PC-9 (cell line): Measurements from ENCODE around the gene LRIG1. TPM values are rescaled to one million over a fixed set of nuclear protein-coding genes. Genes with fewer than 3 reads are reported as not detected.

Experiments
- BruUV-seq: library from RNA; stranded (reverse); fragments of 400-500 nt; replicated peaks from 2 replicates; lab custom pipeline; 2021; lab: Mats Ljungman, UMichigan
- CTCF ChIA-PET: fragments of 300-600 bp; sonication (Branson Sonifier 250); formaldehyde crosslinking; loops from one replicate; lab custom pipeline; 2022; ENCODE audit warnings: antibody characterized with exemption; lab: Charles Lee
- POLR2A ChIA-PET: fragments of 300-600 bp; sonication (Branson Sonifier 250); formaldehyde crosslinking; loops from one replicate; lab custom pipeline; 2022; ENCODE audit warnings: antibody characterized with exemption; ENCODE audit not compliant: unreplicated experiment; lab: Charles Lee
- DNase-seq, 2 experiments: peaks; one replicate each; pipeline versions ENCODE4 v3.0.0 to v3.0.0-alpha.2; 2015 to 2022; ENCODE audit warnings: mixed read lengths in 1 of 2
- H2AFZ ChIP-seq: fragments of 200-600 bp; sonication (generic); 2 replicates; pipeline ENCODE4 v1.8.1; 2017; ENCODE audit warnings: antibody characterized with exemption
- H3F3A ChIP-seq: fragments of 200-600 bp; sonication (generic); 2 replicates; pipeline ENCODE4 v1.8.1; 2017; ENCODE audit warnings: antibody characterized with exemption, mild to moderate bottlenecking, low read depth; ENCODE audit not compliant: insufficient read depth
- H3K27ac ChIP-seq: fragments of 200-600 bp; sonication (generic); 2 replicates; pipeline ENCODE4 v1.6.1; 2016; ENCODE audit warnings: mixed run types
- H3K27me3 ChIP-seq: fragments of 200-600 bp; sonication (generic); 2 replicates; pipeline ENCODE4 v1.6.1; 2016; ENCODE audit warnings: low read depth, mixed run types; ENCODE audit not compliant: insufficient read depth
- H3K36me3 ChIP-seq: fragments of 200-600 bp; sonication (generic); 2 replicates; pipeline ENCODE4 v1.6.1; 2016; ENCODE audit warnings: low read depth, mixed run types
- H3K4me1 ChIP-seq: fragments of 200-600 bp; sonication (generic); replicated peaks from 2 replicates; pipeline ENCODE4 v1.6.1; 2016; ENCODE audit warnings: mixed run types; ENCODE audit not compliant: insufficient read depth
- H3K4me2 ChIP-seq: fragments of 200-600 bp; sonication (generic); 2 replicates; pipeline ENCODE4 v1.6.1; 2017; ENCODE audit warnings: mixed run types
- H3K4me3 ChIP-seq: fragments of 200-600 bp; sonication (generic); 2 replicates; pipeline ENCODE4 v1.6.1; 2016; ENCODE audit warnings: mixed run types
- H3K79me2 ChIP-seq: fragments of 200-600 bp; sonication (generic); 2 replicates; pipeline ENCODE4 v1.6.1; 2017; ENCODE audit warnings: low read depth, mixed run types
- H3K9me2 ChIP-seq: fragments of 200-600 bp; sonication (generic); 2 replicates; pipeline ENCODE4 v1.8.1; 2017; ENCODE audit warnings: mild to moderate bottlenecking; ENCODE audit not compliant: insufficient read depth
- H3K9me3 ChIP-seq: fragments of 200-600 bp; sonication (generic); 2 replicates; pipeline ENCODE4 v1.8.1; 2016; ENCODE audit warnings: low read depth; ENCODE audit not compliant: insufficient read depth
- H4K20me1 ChIP-seq: fragments of 200-600 bp; sonication (generic); 2 replicates; pipeline ENCODE4 v1.8.1; 2017; ENCODE audit not compliant: insufficient read depth
- CTCF ChIP-seq: fragments of 200-600 bp; sonication (generic); conservative IDR thresholded peaks from 2 replicates; pipeline ENCODE4 v1.6.1; 2017; ENCODE audit warnings: mixed run types, antibody characterized with exemption, mild to moderate bottlenecking, moderate library complexity
- EZH2 ChIP-seq: fragments of 200-600 bp; sonication (generic); IDR thresholded peaks from 2 replicates; pipeline ENCODE4 v1.8.0; 2017; ENCODE audit warnings: antibody characterized with exemption, low read depth
- intact Hi-C: fragments of 100-400 bp; cut with micrococcal nuclease; formaldehyde crosslinking; loops from one replicate; pipeline ENCODE4 v1.10.0; 2022; ENCODE audit not compliant: unreplicated experiment
- total RNA-seq: library from RNA; stranded (reverse); gene quantifications from 2 replicates; pipeline ENCODE4 v1.2.3, GENCODE V29; 2021

LRIG1 gene
- total RNA-seq, 1 experiment from 2014 or later: not detected

GRCh38 chr3:66428733-66429132 is 72.1 kb downstream of the LRIG1 start:
- no peak overlapping the region for H3K27ac ChIP-seq
- TF ChIP-seq CTCF: no peak
- TF ChIP-seq EZH2: no peak
- H3K9me2 ChIP-seq: no peaks in the 10 kb centered on the region
- ChIA-PET CTCF (no interaction called here), POLR2A (no interaction called here)
- H3K36me3 ChIP-seq: no peaks in the 10 kb centered on the region
- peak overlapping the region; percentile 23 for H3K4me2 ChIP-seq
- H3K4me1 ChIP-seq: no peaks in the 10 kb centered on the region; the same call in 1 of the 2 replicates
- BruUV-seq: no TSS peak
- H3K27me3 ChIP-seq: peaks cover 4% of the 10 kb centered on the region; the same call in 1 of the 2 replicates
- H3K79me2 ChIP-seq: no peaks in the 10 kb centered on the region
- no peaks in the 10 kb centered on the region for H4K20me1 ChIP-seq
- intact Hi-C loops: no loop called here
- DNase-seq: peak in 1 of 2 experiments; percentile 60
- H3K9me3 ChIP-seq: no peaks in the 10 kb centered on the region
- no peaks in the 10 kb centered on the region for H3F3A ChIP-seq
- no peak overlapping the region for H2AFZ ChIP-seq
- H3K4me3 ChIP-seq: no peak overlapping the region

DNA sequence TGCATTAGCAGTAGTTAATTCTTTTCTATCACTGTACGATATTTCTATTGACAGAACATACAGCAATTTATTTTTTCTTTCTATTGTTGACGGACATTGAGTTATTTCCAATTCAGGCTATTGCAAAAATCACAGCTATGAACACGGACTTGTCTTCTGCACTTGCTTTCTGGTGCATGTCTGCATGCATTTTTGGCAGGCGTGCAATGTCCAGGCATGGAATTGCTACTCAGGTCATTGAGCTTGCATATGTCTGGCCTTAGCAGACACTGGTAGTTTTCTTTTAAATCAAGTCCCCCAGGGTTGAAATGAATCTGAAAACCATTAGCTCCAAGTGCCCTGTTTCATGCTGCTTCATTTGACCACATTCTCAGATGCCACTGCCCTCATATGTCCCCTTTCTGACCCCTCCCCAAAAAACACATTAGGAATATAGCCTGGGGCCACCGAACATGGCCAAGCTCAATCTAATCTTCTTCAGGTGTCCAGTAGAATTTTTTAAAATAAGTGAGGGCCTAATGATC is 72.8 kb downstream of the LRIG1 start:
- H2AFZ ChIP-seq: no peak overlapping the region
- H3K36me3 ChIP-seq: no peaks in the 10 kb centered on the region
- H3K4me3 ChIP-seq: no peak overlapping the region
- no peaks in the 10 kb centered on the region; the same call in 1 of the 2 replicates for H3K4me1 ChIP-seq
- no peaks in the 10 kb centered on the region for H3K9me2 ChIP-seq
- no peak overlapping the region for H3K27ac ChIP-seq
- H3K27me3 ChIP-seq: peaks cover 4% of the 10 kb centered on the region; the same call in 1 of the 2 replicates
- no peaks in the 10 kb centered on the region for H3K9me3 ChIP-seq
- CTCF ChIA-PET: no interaction called here
- no peaks in the 10 kb centered on the region for H3F3A ChIP-seq
- POLR2A ChIA-PET: no interaction called here
- no peak for DNase-seq
- H3K79me2 ChIP-seq: no peaks in the 10 kb centered on the region
- TF ChIP-seq CTCF (no peak), EZH2 (no peak)
- intact Hi-C loops: no loop called here
- H3K4me2 ChIP-seq: peak overlapping the region; percentile 23; the same call in 1 of the 2 replicates
- no peaks in the 10 kb centered on the region for H4K20me1 ChIP-seq
- BruUV-seq: no TSS peak

- no peaks in the 10 kb centered on the region; the same call in 1 of the 2 replicates for H3K4me1 ChIP-seq
- BruUV-seq: no TSS peak
- no peak overlapping the region for H3K4me3 ChIP-seq
- DNase-seq: no peak
- no peaks in the 10 kb centered on the region for H3F3A ChIP-seq
- H3K79me2 ChIP-seq: no peaks in the 10 kb centered on the region
- H4K20me1 ChIP-seq: no peaks in the 10 kb centered on the region
- H3K9me2 ChIP-seq: no peaks in the 10 kb centered on the region
- no peak for TF ChIP-seq EZH2
- TF ChIP-seq CTCF: no peak
- H3K27ac ChIP-seq: no peak overlapping the region
- no peak overlapping the region for H3K4me2 ChIP-seq
- H3K36me3 ChIP-seq: no peaks in the 10 kb centered on the region
- no peaks in the 10 kb centered on the region for H3K9me3 ChIP-seq
- H2AFZ ChIP-seq: no peak overlapping the region
- ChIA-PET POLR2A (no interaction called here), CTCF (no interaction called here)
- peaks cover 4% of the 10 kb centered on the region; the same call in 1 of the 2 replicates for H3K27me3 ChIP-seq
- intact Hi-C loops: no loop called here
Measured at GRCh38 chr3:66427352-66427751, 73.5 kb downstream of the LRIG1 start.
